Natural killer cell treated with Interleukin-12 subunit alpha and Interleukin-12 subunit beta and Interleukin-15 and Interleukin-18, amount 100 ng/mL, for 72 hours (primary cell): ENCODE results near the gene TRIM38. TPM values are rescaled to one million over a fixed set of nuclear protein-coding genes. Genes with fewer than 3 reads are reported as not detected.

Experiments used
- ATAC-seq, 2 donors: fragments of 150-1000 bp; cut with Tn5 transposase in 1 of 2; sonication (Bioruptor Pico), chemical (Tn5 transposase) in 1 of 2; 2 replicates each; pipeline ENCODE4 v1.10.0; 2021
- DNase-seq: peaks from one replicate; pipeline ENCODE4 v3.0.0; 2022; ENCODE audit warnings: low spot score
- H3K27ac Mint-ChIP-seq, 2 donors: 1 replicate in 1 of 2; 2 replicates in 1 of 2; pipeline ENCODE4 v1.8.0; 2022; ENCODE audit warnings: mixed read lengths in 2 of 2, mild to moderate bottlenecking in 1 of 2, moderate library complexity in 1 of 2
- H3K27me3 Mint-ChIP-seq, 2 donors: 1 replicate in 1 of 2; 2 replicates in 1 of 2; pipeline ENCODE4 v1.8.0; 2022; ENCODE audit warnings: mixed read lengths in 2 of 2
- H3K36me3 Mint-ChIP-seq: one replicate; pipeline ENCODE4 v1.8.0; 2022; ENCODE audit warnings: mixed read lengths
- H3K4me1 Mint-ChIP-seq, 2 donors: 1 replicate in 1 of 2; 2 replicates in 1 of 2; pipeline ENCODE4 v1.8.0; 2022; ENCODE audit warnings: low read depth in 2 of 2, mixed read lengths in 2 of 2, mild to moderate bottlenecking in 1 of 2
- H3K4me3 Mint-ChIP-seq: one replicate; pipeline ENCODE4 v1.8.0; 2022; ENCODE audit warnings: mixed read lengths
- H3K9me3 Mint-ChIP-seq: 2 replicates; pipeline ENCODE4 v1.8.0; 2022; ENCODE audit warnings: mixed read lengths
- total RNA-seq, 2 donors: library from RNA; stranded (reverse); gene quantifications; one replicate each; pipeline ENCODE4 v1.2.3, GENCODE V29; 2022

The TRIM38 gene
- total RNA-seq, 2 donors from 2014 or later: 17.8 to 19.1 TPM

GRCh38 chr6:25949695-25950094 is 12.9 kb upstream of the TRIM38 start:
- no peaks in the 10 kb centered on the region for H3K36me3 Mint-ChIP-seq
- H3K4me1 Mint-ChIP-seq: peaks cover 8 to 15% of the 10 kb centered on the region in 2 donors
- H3K27ac Mint-ChIP-seq: no peak overlapping the region
- H3K4me3 Mint-ChIP-seq: no peak overlapping the region
- ATAC-seq (no peak), DNase-seq (no peak)
- no peaks in the 10 kb centered on the region for H3K9me3 Mint-ChIP-seq
- peaks cover 1 to 12% of the 10 kb centered on the region in 2 donors for H3K27me3 Mint-ChIP-seq

GRCh38 chr6:25950297-25950696 is 12.3 kb upstream of the TRIM38 start:
- H3K36me3 Mint-ChIP-seq: no peaks in the 10 kb centered on the region
- no peak overlapping the region for H3K4me3 Mint-ChIP-seq

GRCh38 chr6:25951296-25952032 is 11.1 kb upstream of the TRIM38 start:
- no peaks in the 10 kb centered on the region for H3K36me3 Mint-ChIP-seq
- DNase-seq (no peak), ATAC-seq (no peak)
- H3K4me1 Mint-ChIP-seq: peaks cover 0 to 3% of the 10 kb centered on the region in 2 donors
- H3K9me3 Mint-ChIP-seq: no peaks in the 10 kb centered on the region
- no peak overlapping the region for H3K27ac Mint-ChIP-seq
- H3K4me3 Mint-ChIP-seq: no peak overlapping the region
- peaks cover 0 to 7% of the 10 kb centered on the region in 2 donors for H3K27me3 Mint-ChIP-seq

More at GRCh38 chr6:25950297-25950696, 12.3 kb upstream of the TRIM38 start:
- ATAC-seq (no peak), DNase-seq (no peak)
- Mint-ChIP-seq H3K27me3 (peaks cover 0 to 11% of the 10 kb centered on the region in 2 donors), H3K4me1 (peaks cover 7 to 11% of the 10 kb centered on the region in 2 donors), H3K9me3 (no peaks in the 10 kb centered on the region), H3K27ac (no peak overlapping the region)

GRCh38 chr6:25952535-25952934 is 10.1 kb upstream of the TRIM38 start:
- ATAC-seq (no peak), DNase-seq (no peak)
- Mint-ChIP-seq H3K9me3 (no peaks in the 10 kb centered on the region), H3K4me1 (no peaks in the 10 kb centered on the region), H3K27me3 (peaks cover 0 to 5% of the 10 kb centered on the region in 2 donors), H3K27ac (no peak overlapping the region), H3K4me3 (no peak overlapping the region), H3K36me3 (no peaks in the 10 kb centered on the region)

- ATAC-seq: no peak
- DNase-seq: no peak
Measured at GRCh38 chr6:25953733-25954132, 8.9 kb upstream of the TRIM38 start.

GRCh38 chr6:25954756-25955155 is 7.8 kb upstream of the TRIM38 start:
- Mint-ChIP-seq H3K4me3 (no peak overlapping the region), H3K4me1 (peaks cover 17% of the 10 kb centered on the region in 2 donors), H3K9me3 (no peaks in the 10 kb centered on the region), H3K27ac (no peak overlapping the region), H3K36me3 (peaks cover 5% of the 10 kb centered on the region), H3K27me3 (peaks cover 0 to 5% of the 10 kb centered on the region in 2 donors)
- ATAC-seq (no peak), DNase-seq (no peak)

More at GRCh38 chr6:25953733-25954132, 8.9 kb upstream of the TRIM38 start:
- H3K36me3 Mint-ChIP-seq: no peaks in the 10 kb centered on the region
- no peak overlapping the region for H3K4me3 Mint-ChIP-seq
- peaks cover 7% of the 10 kb centered on the region in 2 donors for H3K4me1 Mint-ChIP-seq
- H3K9me3 Mint-ChIP-seq: no peaks in the 10 kb centered on the region
- no peak overlapping the region for H3K27ac Mint-ChIP-seq
- H3K27me3 Mint-ChIP-seq: peaks cover 0 to 5% of the 10 kb centered on the region in 2 donors

- DNase-seq (no peak), ATAC-seq (no peak)
- Mint-ChIP-seq H3K4me3 (no peak overlapping the region), H3K4me1 (peaks cover 29 to 30% of the 10 kb centered on the region in 2 donors), H3K27me3 (no peaks in the 10 kb centered on the region), H3K27ac (no peak overlapping the region), H3K36me3 (peaks cover 15% of the 10 kb centered on the region), H3K9me3 (peaks cover 3% of the 10 kb centered on the region)
Measured at GRCh38 chr6:25956226-25956625, 6.4 kb upstream of the TRIM38 start.

GRCh38 chr6:25958700-25959162 is 3.9 kb upstream of the TRIM38 start:
- Mint-ChIP-seq H3K27me3 (no peaks in the 10 kb centered on the region), H3K9me3 (peaks cover 3% of the 10 kb centered on the region), H3K4me1 (peaks cover 50 to 52% of the 10 kb centered on the region in 2 donors), H3K4me3 (peak overlapping the region; percentile 69), H3K27ac (peak overlapping the region; percentile 27 to 66), H3K36me3 (peaks cover 15% of the 10 kb centered on the region)
- DNase-seq (no peak), ATAC-seq (no peak)

- Mint-ChIP-seq H3K36me3 (peaks cover 15% of the 10 kb centered on the region), H3K4me3 (peak overlapping the region; percentile 93)
Measured at GRCh38 chr6:25959890-25960536, 2.6 kb upstream of the TRIM38 start.

GRCh38 chr6:25960734-25961133 is 1.9 kb upstream of the TRIM38 start:
- peak overlapping the region; percentile 93 for H3K4me3 Mint-ChIP-seq
- DNase-seq (no peak), ATAC-seq (peak in 1 of 2 donors; percentile 24)
- H3K27me3 Mint-ChIP-seq: no peaks in the 10 kb centered on the region
- H3K27ac Mint-ChIP-seq: peak overlapping the region; percentile 88 to 97
- H3K9me3 Mint-ChIP-seq: peaks cover 3% of the 10 kb centered on the region
- peaks cover 15% of the 10 kb centered on the region for H3K36me3 Mint-ChIP-seq
- peaks cover 63% of the 10 kb centered on the region in 2 donors for H3K4me1 Mint-ChIP-seq

More at GRCh38 chr6:25959890-25960536, 2.6 kb upstream of the TRIM38 start:
- Mint-ChIP-seq H3K27me3 (no peaks in the 10 kb centered on the region), H3K27ac (peak overlapping the region; percentile 88 to 97), H3K9me3 (peaks cover 3% of the 10 kb centered on the region), H3K4me1 (peaks cover 62 to 63% of the 10 kb centered on the region in 2 donors)
- DNase-seq (no peak), ATAC-seq (no peak)

- peaks cover 69 to 71% of the 10 kb centered on the region in 2 donors for H3K4me1 Mint-ChIP-seq
- H3K36me3 Mint-ChIP-seq: peaks cover 21% of the 10 kb centered on the region
- no peaks in the 10 kb centered on the region for H3K27me3 Mint-ChIP-seq
- no peak for ATAC-seq
- peak overlapping the region; percentile 88 to 97 for H3K27ac Mint-ChIP-seq
- peaks cover 3% of the 10 kb centered on the region for H3K9me3 Mint-ChIP-seq
- peak overlapping the region; percentile 93 for H3K4me3 Mint-ChIP-seq
- no peak for DNase-seq
Measured at GRCh38 chr6:25961619-25962148, 918 bp upstream of the TRIM38 start.

- DNase-seq: no peak
- H3K4me3 Mint-ChIP-seq: peak overlapping the region; percentile 93
- H3K36me3 Mint-ChIP-seq: peaks cover 39% of the 10 kb centered on the region
- H3K4me1 Mint-ChIP-seq: peaks cover 80 to 84% of the 10 kb centered on the region in 2 donors
- H3K27me3 Mint-ChIP-seq: no peaks in the 10 kb centered on the region
- no peak for ATAC-seq
- H3K27ac Mint-ChIP-seq: peak overlapping the region; percentile 88 to 97
- peaks cover 3% of the 10 kb centered on the region for H3K9me3 Mint-ChIP-seq
Measured at GRCh38 chr6:25963426-25964123, 973 bp downstream of the TRIM38 start.

GRCh38 chr6:25965058-25965457 is 2.5 kb downstream of the TRIM38 start:
- H3K27ac Mint-ChIP-seq: peak overlapping the region in 1 of 2 donors; percentile 97
- H3K9me3 Mint-ChIP-seq: peaks cover 3% of the 10 kb centered on the region
- peaks cover 74 to 76% of the 10 kb centered on the region in 2 donors for H3K4me1 Mint-ChIP-seq
- no peak for ATAC-seq
- peaks cover 45% of the 10 kb centered on the region for H3K36me3 Mint-ChIP-seq
- H3K4me3 Mint-ChIP-seq: peak overlapping the region; percentile 93
- no peaks in the 10 kb centered on the region for H3K27me3 Mint-ChIP-seq
- DNase-seq: no peak
